ENCODE results near the gene VEGFA. TPM values are rescaled to one million over a fixed set of nuclear protein-coding genes. Genes with fewer than 3 reads are reported as not detected.
A peak's percentile ranks its signal among the peaks of the same experiment; 100 is the strongest.

VEGFA gene
- total RNA-seq, 4 donors from 2014 or later = 81.0 to 247 (median 156) TPM

DNA sequence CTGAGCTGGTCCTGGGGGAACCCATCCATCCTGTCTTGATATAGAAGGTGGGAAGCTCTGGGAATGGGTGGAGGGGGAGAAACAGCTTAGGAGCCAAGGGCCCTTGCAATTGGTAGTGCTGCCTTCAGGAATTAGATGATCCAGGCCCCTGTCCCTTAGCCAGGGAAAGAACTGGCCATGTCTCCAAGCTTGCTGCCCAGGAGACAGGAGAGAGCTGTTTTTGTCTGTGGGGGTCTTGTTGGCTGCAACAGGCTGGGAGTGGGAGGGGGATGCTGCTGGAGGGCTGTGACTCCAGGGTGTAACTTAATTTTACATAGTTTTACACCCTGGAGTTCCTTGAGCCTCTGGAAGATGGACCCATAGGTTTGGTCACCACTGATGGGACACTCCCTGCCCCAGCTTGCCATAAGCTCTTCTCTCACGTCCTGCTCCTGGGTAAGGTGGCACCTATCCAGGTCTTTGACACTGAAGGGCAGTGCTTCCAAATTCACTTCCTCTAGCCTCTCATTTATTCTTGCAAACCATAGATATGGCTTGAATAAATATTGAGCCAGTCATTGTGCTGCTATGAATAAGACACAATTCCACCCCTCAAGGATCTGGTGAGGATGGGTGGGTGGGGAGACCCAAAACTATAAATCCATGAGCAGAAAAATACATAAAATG, 16.8 kb downstream of the VEGFA start:
- H3K36me3 ChIP-seq = no peaks in the 10 kb centered on the region
- H3K4me1 ChIP-seq = no peaks in the 10 kb centered on the region
- H3K27ac ChIP-seq = no peak overlapping the region
- no peaks in the 10 kb centered on the region for H3K9me3 ChIP-seq
- no peak for TF ChIP-seq POLR2A (IDR thresholded peaks at IDR 0.05)
- TF ChIP-seq, protein P1, sequence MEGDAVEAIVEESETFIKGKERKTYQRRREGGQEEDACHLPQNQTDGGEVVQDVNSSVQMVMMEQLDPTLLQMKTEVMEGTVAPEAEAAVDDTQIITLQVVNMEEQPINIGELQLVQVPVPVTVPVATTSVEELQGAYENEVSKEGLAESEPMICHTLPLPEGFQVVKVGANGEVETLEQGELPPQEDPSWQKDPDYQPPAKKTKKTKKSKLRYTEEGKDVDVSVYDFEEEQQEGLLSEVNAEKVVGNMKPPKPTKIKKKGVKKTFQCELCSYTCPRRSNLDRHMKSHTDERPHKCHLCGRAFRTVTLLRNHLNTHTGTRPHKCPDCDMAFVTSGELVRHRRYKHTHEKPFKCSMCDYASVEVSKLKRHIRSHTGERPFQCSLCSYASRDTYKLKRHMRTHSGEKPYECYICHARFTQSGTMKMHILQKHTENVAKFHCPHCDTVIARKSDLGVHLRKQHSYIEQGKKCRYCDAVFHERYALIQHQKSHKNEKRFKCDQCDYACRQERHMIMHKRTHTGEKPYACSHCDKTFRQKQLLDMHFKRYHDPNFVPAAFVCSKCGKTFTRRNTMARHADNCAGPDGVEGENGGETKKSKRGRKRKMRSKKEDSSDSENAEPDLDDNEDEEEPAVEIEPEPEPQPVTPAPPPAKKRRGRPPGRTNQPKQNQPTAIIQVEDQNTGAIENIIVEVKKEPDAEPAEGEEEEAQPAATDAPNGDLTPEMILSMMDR (IDR thresholded peaks at IDR 0.05) = no peak
- no peak for DNase-seq
- no peaks in the 10 kb centered on the region for H3K27me3 ChIP-seq
- intact Hi-C loops (cut with DNase I; ENCODE audit: low total_unique reads) = no loop called here
- no peak overlapping the region for H3K4me3 ChIP-seq

GRCh38 chr6:43788301-43788700, 18.3 kb downstream of the VEGFA start:
- Histone ChIP-seq H3K36me3 (no peaks in the 10 kb centered on the region), H3K27ac (no peak overlapping the region), H3K4me3 (no peak overlapping the region), H3K9me3 (no peaks in the 10 kb centered on the region), H3K4me1 (no peaks in the 10 kb centered on the region), H3K27me3 (no peaks in the 10 kb centered on the region)
- no peak for TF ChIP-seq POLR2A (IDR thresholded peaks at IDR 0.05)
- TF ChIP-seq, protein P1 (IDR thresholded peaks at IDR 0.05) = no peak
- DNase-seq = no peak
- intact Hi-C loops (cut with DNase I; ENCODE audit: low total_unique reads) = no loop called here

GRCh38 chr6:43789447-43789846, 19.4 kb downstream of the VEGFA start:
- peak overlapping the region in 1 of 2 donors; percentile 53 for H3K27ac ChIP-seq
- no peak for DNase-seq

GRCh38 chr6:43790031-43790430, 20.0 kb downstream of the VEGFA start:
- TF ChIP-seq, protein P1 (IDR thresholded peaks at IDR 0.05) = no peak
- TF ChIP-seq POLR2A (IDR thresholded peaks at IDR 0.05) = no peak
- Histone ChIP-seq H3K4me3 (no peak overlapping the region), H3K27me3 (no peaks in the 10 kb centered on the region), H3K36me3 (no peaks in the 10 kb centered on the region), H3K9me3 (no peaks in the 10 kb centered on the region), H3K27ac (peak overlapping the region; percentile 49 to 53), H3K4me1 (no peaks in the 10 kb centered on the region)
- DNase-seq = peak; percentile 35 to 51
- intact Hi-C loops (cut with DNase I; ENCODE audit: low total_unique reads) = no loop called here

More at GRCh38 chr6:43789447-43789846, 19.4 kb downstream of the VEGFA start:
- Histone ChIP-seq H3K9me3 (no peaks in the 10 kb centered on the region), H3K27me3 (no peaks in the 10 kb centered on the region), H3K36me3 (no peaks in the 10 kb centered on the region), H3K4me1 (no peaks in the 10 kb centered on the region), H3K4me3 (no peak overlapping the region)
- TF ChIP-seq POLR2A (IDR thresholded peaks at IDR 0.05) = no peak
- intact Hi-C loops (cut with DNase I; ENCODE audit: low total_unique reads) = no loop called here

GRCh38 chr6:43791745-43792422, 21.9 kb downstream of the VEGFA start:
- H3K4me3 ChIP-seq = no peak overlapping the region
- intact Hi-C loops (cut with DNase I; ENCODE audit: low total_unique reads) = no loop called here
- TF ChIP-seq POLR2A (IDR thresholded peaks at IDR 0.05) = no peak
- TF ChIP-seq, protein P1 (IDR thresholded peaks at IDR 0.05) = no peak
- H3K4me1 ChIP-seq = no peaks in the 10 kb centered on the region
- H3K9me3 ChIP-seq = no peaks in the 10 kb centered on the region
- no peaks in the 10 kb centered on the region for H3K27me3 ChIP-seq
- DNase-seq = no peak
- no peaks in the 10 kb centered on the region for H3K36me3 ChIP-seq
- H3K27ac ChIP-seq = no peak overlapping the region
